Measurements from ENCODE around the gene FMN2. TPM values are rescaled to one million over a fixed set of nuclear protein-coding genes. Genes with fewer than 3 reads are reported as not detected.

The FMN2 gene
- total RNA-seq, 1 experiment from 2014 or later: not detected

DNA sequence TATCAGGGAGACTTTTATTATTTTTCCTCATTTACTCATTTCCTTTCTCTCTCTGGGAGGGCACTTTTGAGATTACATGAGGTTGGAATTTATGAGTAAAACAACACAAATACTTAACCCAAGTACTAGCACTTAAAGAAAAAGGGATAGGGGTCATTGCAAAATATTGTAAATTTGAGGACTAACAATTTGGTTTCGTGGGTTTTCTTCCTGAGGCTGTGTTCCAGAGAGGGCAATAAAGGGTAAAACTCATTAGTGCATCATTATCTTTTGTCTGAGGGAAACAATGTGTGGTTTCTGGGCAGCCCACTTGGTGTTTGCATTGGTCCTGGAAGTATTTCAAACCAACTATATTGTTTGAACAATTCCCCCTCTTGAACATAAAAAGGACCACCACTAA is 423.8 kb downstream of the FMN2 start:
- no peak overlapping the region for H3K4me3 ChIP-seq (ENCODE audit: low read depth, low read length)
- POLR2A ChIA-PET: no interaction called here

DNA sequence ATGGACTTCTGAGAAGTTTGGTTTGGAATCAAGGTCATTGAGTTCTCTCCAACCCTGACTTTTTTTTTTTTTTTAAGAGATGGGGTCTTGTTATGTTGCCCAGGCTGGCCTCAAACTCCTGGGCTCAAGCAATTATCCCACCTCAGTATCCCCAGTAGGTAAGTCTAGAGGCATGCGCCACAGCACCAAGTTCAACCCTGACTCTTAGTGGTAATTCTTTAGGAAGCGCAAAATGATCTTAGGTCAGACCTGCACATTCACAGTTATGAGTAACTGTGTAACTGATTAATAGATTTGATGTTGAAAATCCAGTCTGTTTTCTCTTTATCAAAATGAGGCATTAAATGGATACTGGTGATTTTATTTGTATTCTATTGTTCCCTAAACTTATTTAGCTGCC is 424.4 kb downstream of the FMN2 start:
- Mint-ChIP-seq H3K4me1 (ENCODE audit: low read depth, unreplicated experiment) (peaks cover 16% of the 10 kb centered on the region), H3K9me3 (ENCODE audit: unreplicated experiment) (peaks cover 10% of the 10 kb centered on the region), H3K27me3 (ENCODE audit: insufficient read depth, unreplicated experiment) (no peaks in the 10 kb centered on the region), H3K27ac (ENCODE audit: unreplicated experiment) (no peak overlapping the region), H3K4me3 (ENCODE audit: unreplicated experiment) (no peak overlapping the region), H3K36me3 (ENCODE audit: insufficient read depth, unreplicated experiment) (peaks cover 5% of the 10 kb centered on the region)
- intact Hi-C loops (cut with micrococcal nuclease; ENCODE audit: unreplicated experiment): no loop called here
- H3K36me3 ChIP-seq (ENCODE audit: control insufficient read depth, insufficient read depth, low read length): no peaks in the 10 kb centered on the region
- no peak for DNase-seq
- H3K27me3 ChIP-seq (replicated peaks; ENCODE audit: control insufficient read depth, insufficient read depth, low read length): no peaks in the 10 kb centered on the region
- no peak overlapping the region for H3K4me3 ChIP-seq (ENCODE audit: low read depth, low read length)
- BruUV-seq (replicated peaks): no TSS peak
- H3K9me3 ChIP-seq: no peaks in the 10 kb centered on the region
- ChIA-PET POLR2A (no interaction called here), CTCF (no interaction called here)
- TF ChIP-seq, protein P1, sequence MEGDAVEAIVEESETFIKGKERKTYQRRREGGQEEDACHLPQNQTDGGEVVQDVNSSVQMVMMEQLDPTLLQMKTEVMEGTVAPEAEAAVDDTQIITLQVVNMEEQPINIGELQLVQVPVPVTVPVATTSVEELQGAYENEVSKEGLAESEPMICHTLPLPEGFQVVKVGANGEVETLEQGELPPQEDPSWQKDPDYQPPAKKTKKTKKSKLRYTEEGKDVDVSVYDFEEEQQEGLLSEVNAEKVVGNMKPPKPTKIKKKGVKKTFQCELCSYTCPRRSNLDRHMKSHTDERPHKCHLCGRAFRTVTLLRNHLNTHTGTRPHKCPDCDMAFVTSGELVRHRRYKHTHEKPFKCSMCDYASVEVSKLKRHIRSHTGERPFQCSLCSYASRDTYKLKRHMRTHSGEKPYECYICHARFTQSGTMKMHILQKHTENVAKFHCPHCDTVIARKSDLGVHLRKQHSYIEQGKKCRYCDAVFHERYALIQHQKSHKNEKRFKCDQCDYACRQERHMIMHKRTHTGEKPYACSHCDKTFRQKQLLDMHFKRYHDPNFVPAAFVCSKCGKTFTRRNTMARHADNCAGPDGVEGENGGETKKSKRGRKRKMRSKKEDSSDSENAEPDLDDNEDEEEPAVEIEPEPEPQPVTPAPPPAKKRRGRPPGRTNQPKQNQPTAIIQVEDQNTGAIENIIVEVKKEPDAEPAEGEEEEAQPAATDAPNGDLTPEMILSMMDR (IDR thresholded peaks at IDR 0.05; ENCODE audit: insufficient read depth in 1 of 2, low read depth in 1 of 2, low read length in 1 of 2, severe bottlenecking in 1 of 2, unreplicated experiment in 1 of 2): no peak
- no peaks in the 10 kb centered on the region for H3K4me1 ChIP-seq

More for the DNA sequence above, 423.8 kb downstream of the FMN2 start:
- no peak overlapping the region for H3K27ac Mint-ChIP-seq (ENCODE audit: unreplicated experiment)
- Histone ChIP-seq H3K4me1 (no peaks in the 10 kb centered on the region), H3K9me3 (no peaks in the 10 kb centered on the region), H3K27me3 (replicated peaks; ENCODE audit: control insufficient read depth, insufficient read depth, low read length) (no peaks in the 10 kb centered on the region), H3K36me3 (ENCODE audit: control insufficient read depth, insufficient read depth, low read length) (no peaks in the 10 kb centered on the region)
- peaks cover 5% of the 10 kb centered on the region for H3K36me3 Mint-ChIP-seq (ENCODE audit: insufficient read depth, unreplicated experiment)
- peaks cover 10% of the 10 kb centered on the region for H3K9me3 Mint-ChIP-seq (ENCODE audit: unreplicated experiment)
- no peaks in the 10 kb centered on the region for H3K27me3 Mint-ChIP-seq (ENCODE audit: insufficient read depth, unreplicated experiment)
- H3K4me1 Mint-ChIP-seq (ENCODE audit: low read depth, unreplicated experiment): peaks cover 16% of the 10 kb centered on the region
- intact Hi-C loops (cut with micrococcal nuclease; ENCODE audit: unreplicated experiment): no loop called here
- DNase-seq: no peak
- CTCF ChIA-PET: no interaction called here
- BruUV-seq (replicated peaks): no TSS peak
- TF ChIP-seq, protein P1 (IDR thresholded peaks at IDR 0.05; ENCODE audit: insufficient read depth in 1 of 2, low read depth in 1 of 2, low read length in 1 of 2, severe bottlenecking in 1 of 2, unreplicated experiment in 1 of 2): no peak
- no peak overlapping the region for H3K4me3 Mint-ChIP-seq (ENCODE audit: unreplicated experiment)

DNA sequence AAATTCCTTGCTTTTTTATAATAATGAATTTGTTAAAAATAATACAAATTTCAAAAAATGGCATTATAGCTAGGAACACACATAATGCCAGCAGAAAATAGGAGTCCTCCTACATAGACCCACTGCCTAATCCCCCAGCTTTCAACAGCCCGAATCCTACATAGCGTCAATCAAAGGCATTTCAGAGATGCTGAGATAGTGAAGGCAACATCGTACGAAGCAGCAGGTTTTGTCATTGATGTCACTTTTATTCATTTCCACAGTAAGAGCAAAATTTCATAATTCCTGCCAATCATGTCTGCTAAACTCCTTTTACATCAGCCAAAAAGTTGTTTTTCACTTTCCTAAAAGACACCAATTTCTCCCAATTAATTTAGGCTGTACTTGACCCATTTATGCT is 426.2 kb downstream of the FMN2 start:
- no peaks in the 10 kb centered on the region for H3K27me3 Mint-ChIP-seq (ENCODE audit: insufficient read depth, unreplicated experiment)
- peaks cover 5% of the 10 kb centered on the region for H3K36me3 Mint-ChIP-seq (ENCODE audit: insufficient read depth, unreplicated experiment)
- BruUV-seq (replicated peaks): no TSS peak
- H3K9me3 Mint-ChIP-seq (ENCODE audit: unreplicated experiment): peaks cover 6% of the 10 kb centered on the region
- no peak overlapping the region for H3K27ac Mint-ChIP-seq (ENCODE audit: unreplicated experiment)
- Histone ChIP-seq H3K9me3 (no peaks in the 10 kb centered on the region), H3K36me3 (ENCODE audit: control insufficient read depth, insufficient read depth, low read length) (no peaks in the 10 kb centered on the region), H3K4me1 (peaks cover 8% of the 10 kb centered on the region), H3K4me3 (ENCODE audit: low read depth, low read length) (no peak overlapping the region), H3K27me3 (replicated peaks; ENCODE audit: control insufficient read depth, insufficient read depth, low read length) (no peaks in the 10 kb centered on the region)
- TF ChIP-seq, protein P1 (IDR thresholded peaks at IDR 0.05; ENCODE audit: insufficient read depth in 1 of 2, low read depth in 1 of 2, low read length in 1 of 2, severe bottlenecking in 1 of 2, unreplicated experiment in 1 of 2): no peak
- POLR2A ChIA-PET: no interaction called here
- H3K4me1 Mint-ChIP-seq (ENCODE audit: low read depth, unreplicated experiment): peaks cover 27% of the 10 kb centered on the region
- CTCF ChIA-PET: no interaction called here
- no peak overlapping the region for H3K4me3 Mint-ChIP-seq (ENCODE audit: unreplicated experiment)
- no peak for DNase-seq
- intact Hi-C loops (cut with micrococcal nuclease; ENCODE audit: unreplicated experiment): no loop called here
